Measurements from ENCODE around the gene VPS18.

DNA sequence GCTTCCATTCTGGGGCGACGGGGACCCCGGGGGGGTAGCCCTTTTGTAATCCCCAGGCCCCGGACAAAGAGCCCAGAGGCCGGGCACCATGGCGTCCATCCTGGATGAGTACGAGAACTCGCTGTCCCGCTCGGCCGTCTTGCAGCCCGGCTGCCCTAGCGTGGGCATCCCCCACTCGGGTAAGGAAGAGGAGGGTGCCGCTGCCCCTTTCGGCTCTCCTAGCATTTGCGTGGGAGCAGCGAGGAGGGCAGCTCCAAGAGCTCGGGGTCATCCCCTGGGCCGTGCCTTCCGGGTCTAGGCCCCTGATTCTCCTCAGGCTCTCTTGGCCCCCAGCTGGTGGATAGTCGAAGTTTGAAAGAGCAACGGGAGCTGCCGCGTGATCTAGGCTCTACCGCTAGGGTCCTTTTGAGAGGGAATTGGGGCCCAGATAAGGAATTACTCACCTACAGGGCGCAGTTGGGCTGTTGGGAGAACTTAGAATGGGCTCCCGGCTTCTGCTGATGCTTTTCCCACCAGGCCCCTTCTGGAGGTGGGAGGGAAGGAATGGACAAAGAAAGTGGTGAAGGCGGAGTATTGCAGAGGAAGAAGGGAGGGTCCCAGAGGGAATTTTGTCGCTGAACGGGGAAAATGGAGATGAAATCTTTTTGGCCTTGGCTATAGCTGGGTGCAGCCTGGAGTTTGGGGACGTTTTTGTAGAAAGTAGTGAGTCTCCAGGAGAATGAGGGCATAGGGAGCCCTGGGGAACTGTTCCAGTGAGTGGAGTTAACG, 615 bp downstream of the VPS18 start:
- TF ChIP-seq, protein P1, sequence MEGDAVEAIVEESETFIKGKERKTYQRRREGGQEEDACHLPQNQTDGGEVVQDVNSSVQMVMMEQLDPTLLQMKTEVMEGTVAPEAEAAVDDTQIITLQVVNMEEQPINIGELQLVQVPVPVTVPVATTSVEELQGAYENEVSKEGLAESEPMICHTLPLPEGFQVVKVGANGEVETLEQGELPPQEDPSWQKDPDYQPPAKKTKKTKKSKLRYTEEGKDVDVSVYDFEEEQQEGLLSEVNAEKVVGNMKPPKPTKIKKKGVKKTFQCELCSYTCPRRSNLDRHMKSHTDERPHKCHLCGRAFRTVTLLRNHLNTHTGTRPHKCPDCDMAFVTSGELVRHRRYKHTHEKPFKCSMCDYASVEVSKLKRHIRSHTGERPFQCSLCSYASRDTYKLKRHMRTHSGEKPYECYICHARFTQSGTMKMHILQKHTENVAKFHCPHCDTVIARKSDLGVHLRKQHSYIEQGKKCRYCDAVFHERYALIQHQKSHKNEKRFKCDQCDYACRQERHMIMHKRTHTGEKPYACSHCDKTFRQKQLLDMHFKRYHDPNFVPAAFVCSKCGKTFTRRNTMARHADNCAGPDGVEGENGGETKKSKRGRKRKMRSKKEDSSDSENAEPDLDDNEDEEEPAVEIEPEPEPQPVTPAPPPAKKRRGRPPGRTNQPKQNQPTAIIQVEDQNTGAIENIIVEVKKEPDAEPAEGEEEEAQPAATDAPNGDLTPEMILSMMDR (conservative IDR thresholded peaks at IDR 0.05; ENCODE audit: low read depth, low read length) = peak; percentile 47
- no peak for TF ChIP-seq EZH2 (IDR thresholded peaks at IDR 0.05; ENCODE audit: borderline replicate concordance, low read depth, low read length, poor library complexity, severe bottlenecking)

Data from A673 (cell line).